Glomerular visceral epithelial cell (primary cell): Measurements from ENCODE around the gene USP11.

ENCODE experiments used
- DNase-seq: peaks from one replicate; pipeline ENCODE4 v3.0.0-alpha.2; 2016; ENCODE audit errors: extremely low spot score

The USP11 gene

DNA sequence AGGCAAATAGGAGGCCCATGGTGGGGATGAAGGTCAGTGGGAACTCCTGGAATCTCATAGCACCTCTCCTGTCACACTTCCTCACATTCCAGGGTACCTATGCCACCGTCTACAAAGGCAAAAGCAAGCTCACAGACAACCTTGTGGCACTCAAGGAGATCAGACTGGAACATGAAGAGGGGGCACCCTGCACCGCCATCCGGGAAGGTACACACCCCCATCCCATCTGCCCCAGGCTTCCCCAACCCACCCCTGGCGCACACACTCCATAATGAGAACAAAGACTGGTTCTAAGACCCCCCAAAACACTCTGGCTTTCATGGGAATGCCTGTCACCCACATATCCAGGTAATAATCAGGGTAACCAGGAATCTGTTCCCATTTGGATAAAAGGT, 7.9 kb upstream of the USP11 start:
- DNase-seq: no peak

DNA sequence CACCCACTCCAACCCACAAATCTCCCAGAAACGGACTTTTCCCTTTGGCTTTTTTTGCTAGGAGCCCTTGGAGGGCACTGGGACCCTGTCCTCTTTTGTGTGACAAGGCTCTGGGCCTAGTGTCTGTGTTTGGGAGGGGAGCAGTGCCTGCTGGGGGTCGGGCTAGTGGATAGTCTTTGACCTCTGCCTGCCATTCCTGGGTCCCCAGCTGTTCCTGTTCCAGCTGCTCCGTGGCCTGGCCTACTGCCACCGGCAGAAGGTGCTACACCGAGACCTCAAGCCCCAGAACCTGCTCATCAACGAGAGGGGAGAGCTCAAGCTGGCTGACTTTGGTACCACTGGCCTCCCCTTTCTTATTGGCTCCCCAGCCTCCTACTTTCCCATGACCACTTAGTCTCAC, 6.7 kb upstream of the USP11 start:
- no peak for DNase-seq

DNA sequence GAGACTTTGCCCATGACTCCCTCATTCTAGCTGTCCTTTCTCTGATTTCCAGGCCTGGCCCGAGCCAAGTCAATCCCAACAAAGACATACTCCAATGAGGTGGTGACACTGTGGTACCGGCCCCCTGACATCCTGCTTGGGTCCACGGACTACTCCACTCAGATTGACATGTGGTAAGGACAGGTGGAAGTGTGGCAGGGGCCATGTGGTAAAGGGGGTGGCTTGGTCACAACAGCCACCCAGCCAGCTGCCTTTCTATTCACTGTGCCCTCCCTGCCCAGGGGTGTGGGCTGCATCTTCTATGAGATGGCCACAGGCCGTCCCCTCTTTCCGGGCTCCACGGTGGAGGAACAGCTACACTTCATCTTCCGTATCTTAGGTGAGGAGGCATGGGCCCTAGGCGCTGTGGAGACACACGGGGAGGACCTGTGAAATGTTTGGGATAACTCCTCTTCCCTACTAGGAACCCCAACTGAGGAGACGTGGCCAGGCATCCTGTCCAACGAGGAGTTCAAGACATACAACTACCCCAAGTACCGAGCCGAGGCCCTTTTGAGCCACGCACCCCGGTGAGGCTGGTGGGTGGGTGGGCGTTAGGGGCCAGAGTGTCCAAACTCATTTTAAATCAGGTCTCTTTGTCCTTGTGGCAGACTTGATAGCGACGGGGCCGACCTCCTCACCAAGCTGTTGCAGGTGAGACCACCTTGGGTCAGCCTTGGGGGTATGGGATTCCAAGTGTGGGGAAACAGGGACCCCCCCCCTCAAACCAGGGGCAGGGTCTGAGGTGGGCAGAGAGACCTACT, 6.1 kb upstream of the USP11 start:
- DNase-seq: no peak

DNA sequence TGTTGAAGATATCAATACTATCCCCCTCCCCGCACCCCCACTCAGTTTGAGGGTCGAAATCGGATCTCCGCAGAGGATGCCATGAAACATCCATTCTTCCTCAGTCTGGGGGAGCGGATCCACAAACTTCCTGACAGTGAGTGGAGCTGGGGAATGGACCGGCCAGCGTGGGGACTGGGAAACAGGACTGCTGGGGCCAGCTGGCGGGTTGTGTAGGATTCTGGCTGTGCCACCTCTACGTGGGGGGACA, 5.5 kb upstream of the USP11 start:
- DNase-seq: no peak

- DNase-seq: no peak
These were observed 4.1 kb upstream of the USP11 start for GRCh38 chrX:47228550-47229270.

DNA sequence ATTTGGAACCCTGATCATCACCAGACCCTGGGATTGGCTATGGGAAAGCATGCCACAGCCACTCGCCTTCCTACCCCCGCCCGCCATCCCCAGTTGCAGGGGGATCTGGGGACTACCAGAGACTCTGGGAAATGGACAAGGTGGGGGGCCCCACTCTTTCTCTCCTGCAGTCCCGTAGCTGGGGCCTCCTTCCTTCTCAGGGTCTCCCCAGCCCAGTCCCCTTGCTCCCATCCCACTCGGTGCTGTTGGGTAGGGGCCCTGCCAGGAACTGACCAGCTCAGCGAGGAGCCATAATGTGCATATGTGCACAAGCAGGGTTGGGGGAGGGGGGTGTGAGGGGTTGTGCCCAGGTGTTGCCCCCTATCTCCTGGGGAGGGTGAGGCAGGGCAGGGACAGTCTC, 3.4 kb upstream of the USP11 start:
- DNase-seq: no peak

DNA sequence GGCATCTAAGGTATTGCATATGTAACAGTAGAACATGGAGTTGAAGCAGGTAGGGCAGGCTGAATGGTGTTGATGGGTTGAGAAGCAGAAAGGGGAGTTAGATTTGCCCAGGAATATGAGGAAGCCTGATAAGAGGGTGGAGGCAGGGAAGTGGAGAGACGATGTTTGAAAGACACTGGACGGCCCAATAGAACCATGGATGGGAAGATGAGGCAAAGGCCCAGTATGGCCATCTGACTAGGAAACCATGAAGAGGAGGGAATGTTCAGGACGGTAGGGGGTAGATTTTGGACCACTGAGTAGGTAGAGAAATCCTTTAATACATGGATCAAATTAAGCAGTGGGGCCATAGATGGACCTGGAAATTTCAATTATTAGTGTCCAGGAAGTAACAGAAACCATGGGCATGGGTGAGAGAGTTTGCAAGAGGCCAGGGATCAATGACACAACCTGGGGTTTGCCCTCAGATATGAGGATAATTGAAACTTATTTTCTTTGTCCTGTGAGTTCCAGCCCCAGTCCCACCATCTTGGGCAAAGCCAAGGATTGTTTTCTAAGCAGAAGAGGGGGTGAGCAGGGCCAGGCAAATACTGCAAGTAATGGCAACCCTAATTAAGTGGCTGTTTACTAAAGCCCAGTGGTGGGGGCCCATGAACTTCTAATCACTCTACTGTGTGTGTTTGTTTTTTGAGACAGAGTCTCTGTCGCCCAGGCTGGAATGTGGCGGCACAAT, 2.5 kb upstream of the USP11 start:
- no peak for DNase-seq

GRCh38 chrX:47231167-47231566, 1.6 kb upstream of the USP11 start:
- DNase-seq: no peak

GRCh38 chrX:47232197-47232802, 509 bp upstream of the USP11 start:
- no peak for DNase-seq

DNA sequence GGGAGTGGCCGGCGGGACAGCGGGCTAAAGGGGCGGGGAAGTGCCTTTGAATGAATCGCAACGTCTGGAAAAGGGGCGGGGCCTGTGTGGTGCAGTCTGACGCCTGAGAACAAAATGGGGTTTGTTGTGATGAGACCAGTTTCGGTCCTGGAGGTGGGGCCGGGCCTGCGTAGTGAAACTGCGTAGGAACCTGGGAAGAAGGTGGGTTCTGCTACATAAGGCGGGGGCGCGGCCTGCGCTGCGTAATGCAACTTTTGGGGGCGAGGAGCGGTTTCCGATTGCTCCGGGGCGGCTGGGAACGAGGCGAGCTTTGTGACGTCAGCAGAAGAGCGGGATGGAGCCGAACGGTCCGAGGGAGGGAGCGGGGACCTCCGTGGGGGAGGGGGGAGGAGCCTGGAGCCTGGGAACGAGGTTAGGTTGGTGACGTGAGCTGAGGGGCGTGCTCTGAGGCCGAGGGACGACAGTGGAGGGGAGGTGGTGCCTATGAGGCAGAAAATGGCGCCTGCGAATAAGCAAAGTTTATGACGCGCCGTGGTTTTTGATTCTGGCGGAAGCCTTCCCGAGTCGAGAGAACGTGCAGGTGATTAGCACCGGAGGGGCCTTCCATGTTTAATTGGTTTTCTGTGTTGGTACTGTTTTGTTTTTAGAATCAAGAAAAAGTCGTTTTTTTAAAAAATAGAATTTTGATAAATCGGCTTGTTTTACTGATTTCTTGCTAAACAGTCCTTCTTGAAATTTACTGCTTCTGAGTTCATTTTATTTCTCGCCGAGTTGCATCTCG, 714 bp downstream of the USP11 start:
- DNase-seq: peak; percentile 96

GRCh38 chrX:47234583-47234982, 1.8 kb downstream of the USP11 start:
- no peak for DNase-seq

DNA sequence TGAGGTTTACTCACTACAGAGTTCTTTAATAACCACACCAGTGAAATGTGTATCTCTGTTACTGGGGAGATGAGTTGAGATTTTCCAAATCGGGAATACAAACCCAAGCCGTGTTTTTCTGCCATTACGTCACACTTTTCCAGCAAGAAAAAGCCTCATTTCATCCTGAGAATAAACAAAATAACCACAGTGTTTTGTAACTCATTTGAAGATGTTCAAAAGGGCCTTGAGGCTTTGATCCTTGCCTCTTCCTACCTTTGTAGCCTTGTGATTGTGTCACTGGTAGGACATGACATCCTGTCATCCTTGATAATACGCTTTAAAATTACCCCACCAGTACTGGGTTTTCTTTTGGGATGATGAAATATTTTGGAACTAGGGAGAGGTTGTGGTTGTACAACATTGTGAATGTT, 2.9 kb downstream of the USP11 start:
- no peak for DNase-seq

DNA sequence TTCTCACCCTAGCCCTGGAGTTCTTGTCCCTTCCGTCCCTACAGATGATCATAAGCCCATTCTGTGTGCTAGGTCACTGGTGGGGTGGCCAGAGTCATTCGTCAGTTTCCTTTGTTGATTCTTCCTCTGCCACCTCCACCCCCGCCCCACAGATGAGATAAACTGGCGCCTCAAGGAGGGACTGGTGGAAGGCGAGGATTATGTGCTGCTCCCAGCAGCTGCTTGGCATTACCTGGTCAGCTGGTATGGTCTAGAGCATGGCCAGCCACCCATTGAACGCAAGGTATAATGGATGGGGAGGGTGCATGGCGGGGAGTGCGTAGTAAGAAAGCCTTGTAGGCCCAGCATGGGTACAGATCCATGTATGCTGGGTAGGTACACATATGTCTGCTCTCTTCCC, 6.4 kb downstream of the USP11 start:
- DNase-seq: no peak

GRCh38 chrX:47239898-47240545, 7.2 kb downstream of the USP11 start:
- DNase-seq: no peak

- no peak for DNase-seq
These were observed 7.8 kb downstream of the USP11 start for GRCh38 chrX:47240619-47241018.

GRCh38 chrX:47241201-47242011, 8.6 kb downstream of the USP11 start:
- no peak for DNase-seq

- DNase-seq: no peak
These were observed 9.5 kb downstream of the USP11 start for GRCh38 chrX:47242321-47242720.

DNA sequence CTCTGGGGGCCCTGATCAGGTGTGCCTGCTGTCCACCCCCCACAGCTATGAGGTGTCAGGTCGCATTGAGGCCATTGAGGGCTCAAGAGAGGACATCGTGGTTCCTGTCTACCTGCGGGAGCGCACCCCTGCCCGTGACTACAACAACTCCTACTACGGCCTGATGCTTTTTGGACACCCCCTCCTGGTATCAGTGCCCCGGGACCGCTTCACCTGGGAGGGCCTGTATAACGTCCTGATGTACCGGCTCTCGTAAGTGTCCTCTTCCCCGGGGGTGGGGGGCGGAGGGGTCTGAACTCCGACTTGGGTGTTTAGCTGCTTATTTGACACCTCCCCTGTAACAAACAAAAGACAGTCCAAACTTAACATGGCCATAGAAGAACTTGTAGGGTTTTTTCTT, 10.5 kb downstream of the USP11 start:
- no peak for DNase-seq

GRCh38 chrX:47244676-47245075, 11.9 kb downstream of the USP11 start:
- DNase-seq: no peak

DNA sequence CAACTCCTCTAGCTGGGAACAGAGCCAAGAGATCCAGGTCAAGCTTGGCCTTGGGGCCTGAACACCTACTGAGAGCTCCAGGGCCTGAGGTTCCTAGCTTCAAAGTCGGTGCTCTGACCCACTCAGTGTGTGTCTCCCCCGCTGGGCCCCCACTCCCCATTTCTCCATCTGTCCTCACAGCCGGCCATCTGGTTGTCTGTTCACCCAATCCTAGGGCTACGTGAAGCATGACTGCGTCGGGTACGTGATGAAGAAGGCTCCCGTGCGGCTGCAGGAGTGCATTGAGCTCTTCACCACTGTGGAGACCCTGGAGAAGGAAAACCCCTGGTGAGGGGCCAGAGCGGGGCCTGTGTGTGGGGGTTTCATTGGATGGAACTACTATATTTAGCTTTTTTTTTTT, 12.3 kb downstream of the USP11 start:
- no peak for DNase-seq
